ENCODE data around the gene RNF223.
"Not testable (repeated sequence)": the region's sequence is repeated elsewhere in the genome, so short reads cannot be mapped to it uniquely, and the experiment has no call there.

Gene RNF223

DNA sequence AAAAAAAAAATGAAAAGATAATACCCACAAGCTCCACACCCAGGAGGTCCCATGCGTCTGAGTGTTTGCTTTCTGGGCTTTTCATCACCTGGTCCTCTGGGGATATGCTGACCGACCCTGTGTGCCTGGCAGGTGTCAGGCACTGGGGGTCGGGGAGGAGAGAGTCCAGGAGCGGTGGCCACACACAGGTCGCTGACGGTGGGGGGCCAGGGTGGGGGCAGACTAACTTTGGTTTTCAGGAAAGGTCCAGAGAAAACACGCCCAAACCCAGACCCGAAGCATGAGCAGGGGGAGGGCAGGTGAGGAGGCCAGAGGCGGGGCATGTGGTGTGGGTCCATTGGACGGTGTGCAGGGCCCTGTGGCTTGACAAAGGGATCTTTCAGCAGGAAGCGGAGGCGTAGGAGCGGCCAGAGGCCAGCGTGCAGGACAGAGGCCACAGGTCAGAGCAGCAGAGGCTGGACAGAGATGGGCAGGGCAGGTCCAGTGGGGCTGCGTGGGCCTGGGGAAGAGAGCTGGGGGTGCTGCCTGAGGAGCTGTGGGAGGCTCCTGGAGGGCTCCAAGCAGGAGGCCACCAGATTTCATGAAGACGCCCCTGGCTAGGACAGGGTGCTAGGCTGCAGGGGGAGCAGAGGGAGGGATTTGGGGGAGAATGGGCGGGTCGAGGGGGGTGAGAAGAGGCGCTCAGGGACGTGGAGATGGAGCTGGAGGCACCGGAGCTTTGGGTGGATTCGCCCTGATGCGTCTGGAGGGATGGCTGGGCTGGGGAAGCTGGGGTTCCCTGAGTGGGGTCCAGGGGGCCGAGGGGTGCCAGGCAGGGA lies 15.8 kb downstream of the RNF223 start:
- DNase-seq, result no peak

DNA sequence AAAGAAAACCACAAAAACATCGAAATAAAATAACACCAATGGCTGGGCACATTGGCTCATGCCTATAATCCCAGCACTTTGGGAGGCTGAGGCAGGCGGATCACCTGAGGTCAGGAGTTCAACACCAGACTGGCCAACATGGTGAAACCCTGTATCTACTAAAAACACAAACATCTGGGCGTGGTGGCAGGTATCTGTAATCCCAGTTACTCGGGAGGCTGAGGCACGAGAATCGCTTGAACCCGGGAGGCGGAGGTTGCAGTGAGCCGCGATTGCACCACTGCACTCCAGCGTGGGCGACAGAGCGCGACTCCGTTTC lies 16.4 kb downstream of the RNF223 start:
- not testable (repeated sequence) for DNase-seq

DNA sequence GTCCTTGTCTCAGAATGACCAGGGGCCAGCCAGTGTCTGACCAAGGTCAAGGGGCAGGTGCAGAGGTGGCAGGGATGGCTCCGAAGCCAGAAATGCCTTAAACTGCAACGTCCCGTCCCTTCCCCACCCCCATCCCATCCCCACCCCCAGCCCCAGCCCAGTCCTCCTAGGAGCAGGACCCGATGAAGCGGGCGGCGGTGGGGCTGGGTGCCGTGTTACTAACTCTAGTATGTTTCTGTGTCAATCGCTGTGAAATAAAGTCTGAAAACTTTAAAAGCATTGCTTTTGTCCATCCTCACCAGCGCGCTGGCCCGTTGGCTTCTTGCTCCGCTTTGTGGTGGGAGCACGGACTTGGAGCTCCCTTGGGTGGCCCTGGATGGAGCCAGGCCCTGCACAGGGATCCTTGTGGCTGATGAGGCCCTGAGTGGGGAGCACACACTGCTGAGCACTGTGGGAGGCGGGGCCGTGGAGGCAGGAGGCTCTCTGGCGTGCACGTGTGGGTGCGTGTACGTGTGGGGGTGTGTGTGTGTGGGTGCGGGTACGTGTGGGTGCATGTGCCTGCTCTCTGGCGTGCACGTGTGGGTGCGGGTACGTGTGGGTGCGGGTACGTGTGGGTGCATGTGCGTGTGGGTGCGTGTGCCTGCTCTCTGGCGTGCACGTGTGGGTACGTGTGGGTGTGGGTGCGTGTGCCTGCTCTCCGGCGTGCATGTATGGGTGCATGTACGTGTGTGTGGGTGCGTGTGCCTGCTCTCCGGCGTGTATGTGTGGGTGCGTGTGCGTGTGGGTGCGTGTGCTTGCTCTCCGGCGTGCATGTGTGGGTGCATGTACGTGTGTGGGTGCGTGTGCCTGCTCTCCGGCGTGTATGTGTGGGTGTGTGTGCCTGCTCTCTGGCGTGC lies 18.0 kb downstream of the RNF223 start:
- no peak for DNase-seq

DNA sequence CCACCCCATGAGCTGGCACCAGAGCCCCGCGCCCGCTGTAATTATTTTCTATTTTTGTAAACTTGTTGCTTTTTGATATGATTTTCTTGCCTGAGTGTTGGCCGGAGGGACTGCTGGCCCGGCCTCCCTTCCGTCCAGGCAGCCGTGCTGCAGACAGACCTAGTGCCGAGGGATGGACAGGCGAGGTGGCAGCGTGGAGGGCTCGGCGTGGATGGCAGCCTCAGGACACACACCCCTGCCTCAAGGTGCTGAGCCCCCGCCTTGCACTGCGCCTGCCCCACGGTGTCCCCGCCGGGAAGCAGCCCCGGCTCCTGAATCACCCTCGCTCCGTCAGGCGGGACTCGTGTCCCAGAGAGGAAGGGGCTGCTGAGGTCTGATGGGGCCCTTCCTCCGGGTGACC lies 19.1 kb downstream of the RNF223 start:
- no peak for DNase-seq

DNA sequence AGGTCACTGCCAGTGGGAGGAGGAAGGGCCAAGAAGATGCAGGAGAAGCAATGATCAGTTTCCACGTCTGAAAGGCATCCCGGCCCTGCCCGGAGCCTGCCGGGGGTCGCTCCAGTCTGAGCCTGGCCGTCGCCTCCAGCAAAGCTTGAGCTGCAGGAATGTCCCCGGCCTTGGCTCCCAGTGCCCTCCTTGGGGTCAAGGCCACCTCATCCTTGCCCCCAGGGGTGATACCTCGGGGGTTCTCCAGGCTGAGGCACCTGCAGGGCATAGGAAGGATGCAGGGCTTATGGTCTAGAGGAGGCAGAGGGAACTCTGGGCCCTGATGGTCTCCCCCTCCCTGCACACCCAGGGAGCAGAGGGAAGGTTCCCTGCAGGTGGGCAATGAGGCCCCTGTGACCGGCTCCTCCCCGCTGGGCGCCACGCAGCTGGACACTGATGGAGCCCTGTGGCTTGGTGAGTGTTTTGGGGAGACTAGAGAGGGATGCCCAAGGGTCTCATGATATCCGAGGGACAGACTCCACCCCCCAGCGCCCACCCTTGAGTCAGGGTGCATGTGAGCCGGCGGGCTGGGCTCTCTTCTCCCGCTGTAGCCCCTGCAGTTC lies 19.9 kb downstream of the RNF223 start:
- DNase-seq, result no peak

DNA sequence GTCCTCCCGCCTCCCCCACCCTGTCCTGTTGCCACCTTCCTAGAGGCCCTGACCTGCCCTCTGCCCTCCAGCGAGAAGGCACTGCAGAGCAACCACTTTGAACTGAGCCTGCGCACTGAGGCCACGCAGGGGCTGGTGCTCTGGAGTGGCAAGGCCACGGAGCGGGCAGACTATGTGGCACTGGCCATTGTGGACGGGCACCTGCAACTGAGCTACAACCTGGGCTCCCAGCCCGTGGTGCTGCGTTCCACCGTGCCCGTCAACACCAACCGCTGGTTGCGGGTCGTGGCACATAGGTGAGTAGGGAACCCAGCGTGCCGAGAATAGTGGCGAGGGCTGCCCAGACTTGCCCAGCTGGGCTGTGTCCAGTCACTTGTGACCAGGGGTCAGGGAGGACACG lies 20.4 kb downstream of the RNF223 start:
- DNase-seq, result no peak

DNA sequence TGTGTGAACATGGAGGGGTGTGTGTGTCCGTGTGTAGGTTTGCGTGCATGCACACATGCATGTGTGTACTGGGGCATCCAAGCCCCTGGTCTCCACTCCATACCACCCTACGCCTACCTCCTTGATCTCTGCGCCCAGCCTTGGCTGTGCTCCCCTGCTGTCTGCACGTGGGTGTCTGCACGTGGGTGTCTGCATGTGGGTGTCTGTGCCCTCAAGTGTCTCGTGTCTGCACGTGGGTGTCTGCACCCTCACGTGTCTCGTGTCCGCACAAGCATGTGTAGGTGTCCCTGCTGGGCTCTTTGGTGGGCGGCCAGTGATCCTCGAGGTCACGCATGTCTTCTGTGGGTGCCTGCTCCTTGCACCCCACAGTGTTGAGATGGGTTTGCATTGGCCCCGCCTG lies 21.1 kb downstream of the RNF223 start:
- no peak for DNase-seq

DNA sequence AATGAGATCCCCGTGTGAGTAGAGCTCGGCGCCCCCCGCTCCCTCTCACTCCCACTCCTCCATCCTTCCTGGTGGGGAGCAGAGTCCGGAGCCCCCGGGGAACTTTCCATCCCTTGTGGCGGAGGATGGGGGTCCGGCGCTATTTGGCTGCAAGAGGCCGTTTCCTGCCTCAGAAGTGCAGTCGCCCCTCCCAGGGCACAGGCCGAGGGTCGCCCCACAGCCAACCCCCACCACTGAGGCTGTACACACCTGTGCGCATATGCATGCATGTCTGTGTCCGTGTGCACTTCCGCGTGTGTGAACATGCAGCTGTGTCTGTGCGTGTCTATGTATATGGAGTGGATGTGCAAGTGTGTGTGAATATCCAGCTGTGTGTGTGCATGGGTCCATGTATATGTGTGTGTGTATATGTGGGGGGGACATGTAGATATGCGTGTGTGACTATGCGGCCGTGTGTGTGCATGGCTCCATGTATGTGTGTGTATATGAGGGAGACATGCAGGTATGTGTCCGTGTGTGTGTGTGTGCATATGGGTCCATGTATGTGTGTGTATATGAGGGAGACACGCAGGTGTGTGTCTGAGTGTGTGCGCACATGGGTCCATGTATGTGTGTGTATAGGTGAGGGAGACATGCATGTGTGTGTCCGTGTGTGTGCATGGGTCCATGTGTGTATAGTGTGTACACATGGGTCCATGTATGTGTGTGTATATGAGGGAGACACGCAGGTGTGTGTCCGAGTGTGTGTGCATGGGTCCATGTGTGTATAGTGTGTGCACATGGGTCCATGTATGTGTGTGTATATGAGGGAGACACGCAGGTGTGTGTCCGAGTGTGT lies 21.9 kb downstream of the RNF223 start:
- no peak for DNase-seq

DNA sequence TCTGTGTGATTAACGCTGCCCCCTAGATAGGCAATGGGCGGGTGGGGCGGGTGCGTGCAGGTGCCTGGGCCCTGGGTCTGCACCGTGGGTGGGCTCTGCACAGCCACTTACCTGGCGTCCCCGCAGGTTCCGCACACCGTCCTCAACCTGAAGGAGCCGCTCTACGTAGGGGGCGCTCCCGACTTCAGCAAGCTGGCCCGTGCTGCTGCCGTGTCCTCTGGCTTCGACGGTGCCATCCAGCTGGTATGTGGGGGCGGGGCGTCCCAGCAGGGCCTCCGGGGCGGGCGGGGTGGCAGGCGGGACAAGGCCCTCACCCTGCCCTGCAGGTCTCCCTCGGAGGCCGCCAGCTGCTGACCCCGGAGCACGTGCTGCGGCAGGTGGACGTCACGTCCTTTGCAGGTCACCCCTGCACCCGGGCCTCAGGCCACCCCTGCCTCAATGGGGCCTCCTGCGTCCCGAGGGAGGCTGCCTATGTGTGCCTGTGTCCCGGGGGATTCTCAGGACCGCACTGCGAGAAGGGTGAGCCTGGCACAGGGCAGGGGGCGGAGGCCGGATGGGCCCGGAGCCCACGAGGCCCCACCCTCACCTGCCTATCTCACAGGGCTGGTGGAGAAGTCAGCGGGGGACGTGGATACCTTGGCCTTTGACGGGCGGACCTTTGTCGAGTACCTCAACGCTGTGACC lies 22.8 kb downstream of the RNF223 start:
- no peak for DNase-seq

DNA sequence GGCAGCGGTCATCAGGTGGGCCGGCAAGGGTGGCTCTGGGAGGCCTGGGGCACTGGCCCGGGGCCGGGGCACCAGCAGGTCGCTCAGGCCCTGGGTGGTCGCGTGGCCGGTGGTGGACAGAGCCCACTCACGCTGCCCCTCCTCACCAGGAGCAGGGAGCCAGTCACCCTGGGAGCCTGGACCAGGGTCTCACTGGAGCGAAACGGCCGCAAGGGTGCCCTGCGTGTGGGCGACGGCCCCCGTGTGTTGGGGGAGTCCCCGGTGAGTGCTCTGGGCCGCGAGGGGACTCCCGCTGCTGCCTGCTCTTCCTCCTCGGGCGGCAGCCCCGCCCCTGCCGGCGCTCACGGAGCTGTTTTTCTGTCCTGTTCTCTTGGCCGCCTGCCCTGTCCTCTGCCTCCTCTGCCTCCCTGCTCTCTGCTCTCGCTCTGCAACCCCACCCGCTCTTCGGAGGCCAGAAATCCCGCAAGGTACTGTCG lies 23.5 kb downstream of the RNF223 start:
- DNase-seq, result no peak

DNA sequence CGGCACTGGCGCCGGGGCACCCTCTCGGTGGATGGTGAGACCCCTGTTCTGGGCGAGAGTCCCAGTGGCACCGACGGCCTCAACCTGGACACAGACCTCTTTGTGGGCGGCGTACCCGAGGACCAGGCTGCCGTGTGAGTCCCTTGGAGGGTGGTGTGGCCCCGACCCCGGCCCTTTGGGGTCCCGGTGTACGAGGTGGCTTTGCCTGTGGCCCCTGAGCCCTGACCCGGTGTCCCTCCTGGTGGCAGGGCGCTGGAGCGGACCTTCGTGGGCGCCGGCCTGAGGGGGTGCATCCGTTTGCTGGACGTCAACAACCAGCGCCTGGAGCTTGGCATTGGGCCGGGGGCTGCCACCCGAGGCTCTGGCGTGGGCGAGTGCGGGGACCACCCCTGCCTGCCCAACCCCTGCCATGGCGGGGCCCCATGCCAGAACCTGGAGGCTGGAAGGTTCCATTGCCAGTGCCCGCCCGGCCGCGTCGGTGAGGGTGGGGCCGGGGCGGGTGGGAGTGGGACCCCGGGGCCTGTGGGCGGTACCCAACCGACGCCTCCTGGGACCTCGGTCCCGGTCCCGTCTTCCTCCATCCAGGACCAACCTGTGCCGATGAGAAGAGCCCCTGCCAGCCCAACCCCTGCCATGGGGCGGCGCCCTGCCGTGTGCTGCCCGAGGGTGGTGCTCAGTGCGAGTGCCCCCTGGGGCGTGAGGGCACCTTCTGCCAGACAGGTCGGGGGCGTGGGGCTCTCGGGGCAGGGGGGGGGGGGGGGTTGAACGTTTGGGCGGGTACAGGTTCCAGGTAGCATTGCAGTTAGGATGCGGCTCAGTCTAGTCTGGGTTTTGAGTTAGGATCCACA lies 24.6 kb downstream of the RNF223 start:
- DNase-seq, result no peak

DNA sequence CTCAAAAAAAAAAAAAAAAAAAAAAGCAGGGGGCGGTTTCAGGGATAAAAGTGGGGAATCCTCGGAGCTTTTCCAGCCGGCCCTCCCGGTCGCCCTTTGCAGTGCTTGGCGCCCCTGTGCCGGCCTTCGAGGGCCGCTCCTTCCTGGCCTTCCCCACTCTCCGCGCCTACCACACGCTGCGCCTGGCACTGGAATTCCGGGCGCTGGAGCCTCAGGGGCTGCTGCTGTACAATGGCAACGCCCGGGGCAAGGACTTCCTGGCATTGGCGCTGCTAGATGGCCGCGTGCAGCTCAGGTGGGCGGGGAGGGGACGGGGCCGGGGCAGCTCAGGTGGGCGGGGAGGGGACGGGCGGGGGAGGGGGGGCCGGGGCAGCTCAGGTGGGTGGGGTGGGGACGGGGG lies 25.3 kb downstream of the RNF223 start:
- DNase-seq, result no peak

DNA sequence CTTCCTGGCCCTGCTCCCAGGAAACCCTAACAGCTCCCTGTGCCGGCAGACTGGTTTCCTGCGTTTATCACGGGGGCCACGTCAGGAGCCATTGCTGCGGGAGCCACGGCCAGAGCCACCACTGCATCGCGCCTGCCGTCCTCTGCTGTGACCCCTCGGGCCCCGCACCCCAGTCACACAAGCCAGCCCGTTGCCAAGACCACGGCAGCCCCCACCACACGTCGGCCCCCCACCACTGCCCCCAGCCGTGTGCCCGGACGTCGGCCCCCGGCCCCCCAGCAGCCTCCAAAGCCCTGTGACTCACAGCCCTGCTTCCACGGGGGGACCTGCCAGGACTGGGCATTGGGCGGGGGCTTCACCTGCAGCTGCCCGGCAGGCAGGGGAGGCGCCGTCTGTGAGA lies 26.1 kb downstream of the RNF223 start:
- DNase-seq, result no peak

DNA sequence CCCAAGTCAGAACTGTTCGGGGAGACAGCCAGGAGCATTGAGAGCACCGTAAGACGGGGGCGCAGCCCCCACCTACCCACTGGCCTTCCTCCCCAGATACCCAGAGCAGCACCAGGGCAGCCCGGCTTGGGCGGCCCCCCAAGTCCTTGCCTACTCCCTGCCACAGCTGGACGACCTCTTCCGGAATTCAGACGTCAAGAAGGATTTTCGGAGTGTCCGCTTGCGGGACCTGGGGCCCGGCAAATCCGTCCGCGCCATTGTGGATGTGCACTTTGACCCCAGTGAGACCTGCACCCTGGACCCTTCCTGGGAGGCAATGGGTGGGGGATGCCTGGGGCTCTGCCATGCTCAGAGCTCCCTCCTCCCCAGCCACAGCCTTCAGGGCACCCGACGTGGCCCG lies 26.7 kb downstream of the RNF223 start:
- no peak for DNase-seq

DNA sequence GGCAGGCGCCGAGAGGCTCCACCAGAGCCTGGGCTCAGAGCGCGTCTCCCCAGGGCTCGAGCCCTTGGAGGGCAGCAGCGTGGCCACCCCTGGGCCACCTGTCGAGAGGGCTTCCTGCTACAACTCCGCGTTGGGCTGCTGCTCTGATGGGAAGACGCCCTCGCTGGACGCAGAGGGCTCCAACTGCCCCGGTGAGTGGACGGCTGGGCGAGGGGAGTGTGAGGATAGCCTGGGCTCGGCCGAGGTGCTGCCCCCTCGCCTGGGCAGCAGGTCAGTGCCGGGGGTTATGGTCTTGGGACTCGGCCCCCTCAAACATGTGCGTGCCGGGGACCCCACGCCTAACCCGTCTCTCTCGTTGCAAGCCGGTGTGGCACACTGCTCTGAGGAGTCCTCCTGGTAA lies 27.3 kb downstream of the RNF223 start:
- DNase-seq, result no peak

DNA sequence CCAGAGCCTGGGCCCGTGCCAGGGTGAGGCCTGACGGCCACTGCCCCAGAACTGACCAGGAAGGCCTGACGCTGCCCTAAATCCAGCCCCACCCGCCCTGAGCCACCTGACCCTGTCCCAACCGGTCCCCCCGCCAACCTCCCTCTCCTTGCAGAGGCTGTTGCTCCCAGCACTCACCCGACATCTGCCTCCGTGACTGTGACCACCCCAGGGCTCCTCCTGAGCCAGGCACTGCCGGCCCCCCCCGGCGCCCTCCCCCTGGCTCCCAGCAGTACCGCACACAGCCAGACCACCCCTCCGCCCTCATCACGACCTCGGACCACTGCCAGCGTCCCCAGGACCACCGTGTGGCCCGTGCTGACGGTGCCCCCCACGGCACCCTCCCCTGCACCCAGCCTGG lies 27.9 kb downstream of the RNF223 start:
- DNase-seq, result no peak

DNA sequence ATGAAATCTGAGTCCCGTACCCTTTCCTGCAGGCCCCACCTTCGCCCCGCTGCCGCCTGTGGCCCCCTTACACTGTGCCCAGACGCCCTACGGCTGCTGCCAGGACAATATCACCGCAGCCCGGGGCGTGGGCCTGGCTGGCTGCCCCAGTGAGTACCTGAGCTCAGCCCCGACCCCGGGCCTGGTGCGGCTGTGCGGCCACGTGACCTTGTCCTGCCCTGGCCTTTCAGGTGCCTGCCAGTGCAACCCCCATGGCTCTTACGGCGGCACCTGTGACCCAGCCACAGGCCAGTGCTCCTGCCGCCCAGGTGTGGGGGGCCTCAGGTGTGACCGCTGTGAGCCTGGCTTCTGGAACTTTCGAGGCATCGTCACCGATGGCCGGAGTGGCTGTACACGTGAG lies 29.0 kb downstream of the RNF223 start:
- DNase-seq, result no peak

DNA sequence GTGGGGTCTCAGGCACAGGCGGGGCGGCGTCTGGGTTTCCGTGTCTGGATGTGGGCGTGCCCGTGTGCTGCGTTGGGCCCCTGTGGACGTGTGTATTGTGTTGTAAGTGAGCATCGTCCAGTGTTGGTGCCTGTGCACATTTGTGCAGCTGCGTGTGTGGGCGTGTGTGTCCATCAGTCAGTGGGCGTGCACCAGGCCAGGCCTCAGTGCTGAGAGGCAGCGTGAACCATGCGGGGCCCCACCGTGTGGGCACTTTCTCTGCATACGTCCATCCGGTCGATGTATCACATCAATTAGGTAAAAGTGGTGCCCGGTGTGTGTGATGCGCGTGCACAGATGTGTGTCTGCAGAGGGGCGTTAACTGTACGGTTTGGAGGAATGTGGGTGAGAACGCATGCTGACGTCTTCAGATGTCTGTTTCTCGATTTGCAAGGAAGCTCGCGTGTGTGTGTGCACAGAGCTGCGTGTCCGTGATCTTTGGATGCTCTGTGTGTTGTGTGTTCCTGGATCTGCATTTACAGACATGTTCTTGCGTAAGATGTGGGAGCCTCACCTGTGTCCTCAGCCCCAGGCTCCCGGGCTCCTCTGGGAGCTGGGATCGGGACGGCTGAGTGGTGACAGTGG lies 29.5 kb downstream of the RNF223 start:
- DNase-seq, result no peak

DNA sequence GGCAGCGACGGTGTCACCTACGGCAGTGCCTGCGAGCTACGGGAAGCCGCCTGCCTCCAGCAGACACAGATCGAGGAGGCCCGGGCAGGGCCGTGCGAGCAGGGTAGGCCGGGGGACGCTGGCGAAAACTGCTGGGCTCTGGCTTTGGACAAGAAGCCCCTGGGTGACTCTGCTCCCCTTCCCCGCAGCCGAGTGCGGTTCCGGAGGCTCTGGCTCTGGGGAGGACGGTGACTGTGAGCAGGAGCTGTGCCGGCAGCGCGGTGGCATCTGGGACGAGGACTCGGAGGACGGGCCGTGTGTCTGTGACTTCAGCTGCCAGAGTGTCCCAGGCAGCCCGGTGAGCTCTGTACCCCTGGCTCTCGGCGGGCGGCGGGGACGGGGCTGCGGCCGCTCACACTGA lies 30.2 kb downstream of the RNF223 start:
- no peak for DNase-seq

DNA sequence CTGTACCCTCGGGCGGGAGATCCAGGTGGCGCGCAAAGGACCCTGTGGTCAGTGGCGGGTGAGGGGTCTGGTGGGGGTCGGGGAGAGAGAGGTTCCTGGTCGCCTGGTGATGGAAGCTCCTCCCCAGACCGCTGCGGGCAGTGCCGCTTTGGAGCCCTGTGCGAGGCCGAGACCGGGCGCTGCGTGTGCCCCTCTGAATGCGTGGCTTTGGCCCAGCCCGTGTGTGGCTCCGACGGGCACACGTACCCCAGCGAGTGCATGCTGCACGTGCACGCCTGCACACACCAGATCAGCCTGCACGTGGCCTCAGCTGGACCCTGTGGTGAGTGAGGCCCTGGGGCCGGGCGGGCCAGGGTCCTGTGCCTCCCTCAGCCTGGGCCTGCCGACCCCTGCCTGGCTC lies 30.7 kb downstream of the RNF223 start:
- no peak for DNase-seq

DNA sequence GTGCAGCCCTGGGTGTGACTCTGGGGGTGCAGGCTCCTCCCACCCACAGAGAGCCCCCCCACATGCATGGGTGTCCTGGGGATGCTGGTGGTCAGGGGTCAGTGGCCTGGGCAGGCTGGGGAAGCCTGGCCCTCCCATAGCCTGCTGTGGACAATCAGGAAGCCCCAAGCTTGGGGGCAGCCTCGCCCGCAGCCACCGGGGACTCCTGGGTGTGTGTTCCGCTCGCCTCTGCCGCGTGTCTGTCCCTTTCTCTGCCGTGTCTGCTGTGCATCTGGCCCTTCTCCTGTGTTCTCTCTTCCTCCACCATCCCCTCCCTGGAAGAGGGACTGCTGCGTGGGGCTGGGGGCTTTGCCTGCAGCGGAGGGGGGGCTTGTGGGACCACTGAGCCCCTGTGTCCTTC lies 31.3 kb downstream of the RNF223 start:
- no peak for DNase-seq
